Measurements from ENCODE around the gene UCN.
A peak's percentile ranks its signal among the peaks of the same experiment; 100 is the strongest.
"Not testable (repeated sequence)": the region's sequence is repeated elsewhere in the genome, so short reads cannot be mapped to it uniquely, and the experiment has no call there.

Gene UCN

GRCh38 chr2:27278010-27278409 is 30.2 kb downstream of the UCN start:
- H3K79me2 ChIP-seq (ENCODE audit: insufficient read depth, low read length): no peaks in the 10 kb centered on the region
- ATAC-seq (ENCODE audit: insufficient read depth, low read depth): no peak
- no peaks in the 10 kb centered on the region for H3K36me3 ChIP-seq (ENCODE audit: insufficient read depth, low read length)
- TF ChIP-seq EZH2 (IDR thresholded peaks at IDR 0.05; ENCODE audit: borderline replicate concordance, low read depth, low read length, severe bottlenecking) (no peak), CTCF (IDR thresholded peaks at IDR 0.05; ENCODE audit: borderline replicate concordance, extremely low read depth, low read length, poor library complexity, severe bottlenecking) (no peak)
- H3K9ac ChIP-seq (ENCODE audit: low read depth, low read length): no peak overlapping the region
- no peaks in the 10 kb centered on the region for H4K20me1 ChIP-seq (ENCODE audit: insufficient read depth, low read length)
- H3K4me2 ChIP-seq (ENCODE audit: insufficient read depth, low read length): no peak overlapping the region
- no peak overlapping the region for H3K27ac ChIP-seq (ENCODE audit: low read length)
- no peaks in the 10 kb centered on the region for H3K9me3 ChIP-seq (ENCODE audit: insufficient read depth, low read length, severe bottlenecking)
- no peak for DNase-seq
- H3K4me1 ChIP-seq (ENCODE audit: insufficient read depth, low read length): peaks cover 8% of the 10 kb centered on the region; the same call in 1 of the 2 replicates
- H2AFZ ChIP-seq (ENCODE audit: low read depth, low read length): no peak overlapping the region
- H3K27me3 ChIP-seq (ENCODE audit: insufficient read depth, low read length, poor library complexity): peaks cover 13% of the 10 kb centered on the region
- no peak overlapping the region for H3K4me3 ChIP-seq (ENCODE audit: low read depth in 1 of 2, low read length in 2 of 2)

DNA sequence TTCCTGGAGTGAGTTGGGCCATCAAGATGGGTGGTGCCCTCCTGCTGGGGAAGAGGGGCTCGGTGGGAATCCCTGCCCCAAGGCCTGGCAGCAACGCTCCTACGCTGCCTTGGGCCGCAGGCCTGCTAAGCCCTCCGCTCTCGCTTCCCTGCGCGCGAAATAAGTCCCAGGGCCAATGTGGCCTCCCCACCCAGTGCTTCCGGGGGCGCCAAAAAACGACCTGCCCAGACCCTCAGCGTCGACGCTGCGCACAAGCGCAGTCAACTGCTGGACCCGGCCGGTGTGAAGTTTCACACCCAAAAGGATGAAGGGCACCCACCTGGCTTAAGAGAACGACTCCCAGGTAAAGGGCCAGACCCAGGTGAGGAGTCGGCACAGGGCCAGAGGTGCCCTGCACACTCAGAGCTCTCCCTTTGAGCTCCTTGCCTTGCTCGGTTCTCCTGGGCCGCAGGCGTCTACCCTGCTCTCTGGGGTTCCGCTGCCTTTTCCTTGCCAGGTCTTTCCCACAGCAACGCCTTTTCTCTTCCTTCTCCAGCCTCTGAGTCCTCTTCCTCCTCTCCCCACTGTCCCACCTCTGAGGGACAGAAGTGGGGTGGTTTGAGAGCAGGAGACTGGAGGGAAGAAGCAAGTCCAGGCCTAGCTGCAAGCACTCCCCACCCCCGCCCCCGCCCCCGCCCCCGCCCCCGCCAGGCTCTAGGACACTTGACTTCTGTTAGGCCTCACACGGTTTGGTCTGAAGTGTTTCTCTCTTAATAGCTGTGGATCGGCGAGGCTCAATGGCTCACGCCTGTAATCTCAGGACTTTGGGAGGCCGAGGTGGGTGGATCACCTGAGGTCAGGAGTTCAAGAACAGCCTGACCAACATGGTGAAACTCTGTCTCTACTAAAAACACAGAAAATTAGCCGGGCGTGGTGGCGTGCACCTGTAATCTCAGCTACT is 32.8 kb downstream of the UCN start, which contains the start of gene DNAJC5G:
Gene DNAJC5G, plus strand, starts transcription at position 223 of the 940 bp plus-strand sequence. CDS start 1,296 bp downstream, outside the sequence.
- ATAC-seq (ENCODE audit: insufficient read depth, low read depth): no peak
- Histone ChIP-seq H3K9ac (ENCODE audit: low read depth, low read length) (no peak within 1 kb of the TSS), H4K20me1 (ENCODE audit: insufficient read depth, low read length) (no peaks in the 10 kb centered on the region), H2AFZ (ENCODE audit: low read depth, low read length) (no peak within 1 kb of the TSS), H3K27ac (ENCODE audit: low read length) (no peak within 1 kb of the TSS), H3K4me2 (ENCODE audit: insufficient read depth, low read length) (no peak within 1 kb of the TSS), H3K27me3 (ENCODE audit: insufficient read depth, low read length, poor library complexity) (no peaks in the 10 kb centered on the region), H3K4me3 (ENCODE audit: low read depth in 1 of 2, low read length in 2 of 2) (no peak within 1 kb of the TSS), H3K9me3 (ENCODE audit: insufficient read depth, low read length, severe bottlenecking) (no peaks in the 10 kb centered on the region), H3K4me1 (ENCODE audit: insufficient read depth, low read length) (peaks cover 8% of the 10 kb centered on the region; the same call in 1 of the 2 replicates), H3K79me2 (ENCODE audit: insufficient read depth, low read length) (no peaks in the 10 kb centered on the region), H3K36me3 (ENCODE audit: insufficient read depth, low read length) (no peaks in the 10 kb centered on the region)
- no peak for DNase-seq
- no peak for TF ChIP-seq CTCF (IDR thresholded peaks at IDR 0.05; ENCODE audit: borderline replicate concordance, extremely low read depth, low read length, poor library complexity, severe bottlenecking)
- no peak for TF ChIP-seq EZH2 (IDR thresholded peaks at IDR 0.05; ENCODE audit: borderline replicate concordance, low read depth, low read length, severe bottlenecking)

- H3K27ac ChIP-seq (ENCODE audit: low read length); H3K79me2 ChIP-seq (ENCODE audit: insufficient read depth, low read length); H4K20me1 ChIP-seq (ENCODE audit: insufficient read depth, low read length); H3K27me3 ChIP-seq (ENCODE audit: insufficient read depth, low read length, poor library complexity); H3K36me3 ChIP-seq (ENCODE audit: insufficient read depth, low read length); H3K9me3 ChIP-seq (ENCODE audit: insufficient read depth, low read length, severe bottlenecking); H3K4me2 ChIP-seq (ENCODE audit: insufficient read depth, low read length); H3K4me3 ChIP-seq (ENCODE audit: low read depth in 1 of 2, low read length in 2 of 2); H2AFZ ChIP-seq (ENCODE audit: low read depth, low read length); H3K9ac ChIP-seq (ENCODE audit: low read depth, low read length); H3K4me1 ChIP-seq (ENCODE audit: insufficient read depth, low read length): not testable (repeated sequence)
- ATAC-seq (ENCODE audit: insufficient read depth, low read depth) (peak; percentile 19; the same call in 1 of the 3 replicates), DNase-seq (peak; percentile 25)
These were observed 35.4 kb downstream of the UCN start for GRCh38 chr2:27272537-27273522.
